KMS-11 (cell line): ENCODE measurements around the gene KRT36.

Source experiments
- H2AFZ ChIP-seq: fragments of 200-600 bp; sonication (generic); 2 replicates; pipeline ENCODE4 v1.6.1; 2016; ENCODE audit warnings: antibody characterized with exemption, mixed run types, low read depth
- H3K27ac ChIP-seq: fragments of 200-600 bp; sonication (generic); 2 replicates; pipeline ENCODE4 v1.6.1; 2016; ENCODE audit warnings: mild to moderate bottlenecking, mixed run types
- H3K27me3 ChIP-seq: fragments of 200-600 bp; sonication (generic); 2 replicates; pipeline ENCODE4 v1.6.1; 2017; ENCODE audit warnings: mild to moderate bottlenecking, low read depth, mixed run types, moderate library complexity; ENCODE audit not compliant: insufficient read depth
- H3K36me3 ChIP-seq: fragments of 200-600 bp; sonication (generic); 2 replicates; pipeline ENCODE4 v1.6.1; 2017; ENCODE audit warnings: mild to moderate bottlenecking, mixed run types; ENCODE audit not compliant: insufficient read depth
- H3K4me1 ChIP-seq: fragments of 200-600 bp; sonication (generic); 2 replicates; pipeline ENCODE4 v1.6.1; 2016; ENCODE audit warnings: mild to moderate bottlenecking, low read depth, mixed run types; ENCODE audit not compliant: poor library complexity, severe bottlenecking
- H3K4me2 ChIP-seq: fragments of 200-600 bp; sonication (generic); 2 replicates; pipeline ENCODE4 v1.7.0; 2016; ENCODE audit warnings: mild to moderate bottlenecking, mixed run types
- H3K4me3 ChIP-seq: fragments of 200-600 bp; sonication (generic); IDR thresholded peaks from 2 replicates; pipeline ENCODE4 v1.6.1; 2017; ENCODE audit warnings: low read depth, low read length, mixed read lengths; ENCODE audit not compliant: insufficient read depth
- H3K79me2 ChIP-seq: fragments of 200-600 bp; sonication (generic); 2 replicates; pipeline ENCODE4 v1.6.1; 2016; ENCODE audit warnings: low read depth, mixed run types; ENCODE audit not compliant: insufficient read depth
- H3K9ac ChIP-seq: fragments of 200-600 bp; sonication (generic); 2 replicates; pipeline ENCODE4 v1.6.1; 2016; ENCODE audit warnings: mild to moderate bottlenecking, mixed run types
- H4K20me1 ChIP-seq: fragments of 200-600 bp; sonication (generic); 2 replicates; pipeline ENCODE4 v1.6.1; 2016; ENCODE audit warnings: mild to moderate bottlenecking, mixed run types; ENCODE audit not compliant: insufficient read depth
- TF ChIP-seq, protein P1 (sequence below): fragments of 200-600 bp; sonication (generic); conservative IDR thresholded peaks from 2 replicates; pipeline ENCODE4 v1.6.1; 2017; ENCODE audit warnings: low read depth, mild to moderate bottlenecking, antibody characterized with exemption, low read length, moderate library complexity, mixed read lengths

The KRT36 gene

DNA sequence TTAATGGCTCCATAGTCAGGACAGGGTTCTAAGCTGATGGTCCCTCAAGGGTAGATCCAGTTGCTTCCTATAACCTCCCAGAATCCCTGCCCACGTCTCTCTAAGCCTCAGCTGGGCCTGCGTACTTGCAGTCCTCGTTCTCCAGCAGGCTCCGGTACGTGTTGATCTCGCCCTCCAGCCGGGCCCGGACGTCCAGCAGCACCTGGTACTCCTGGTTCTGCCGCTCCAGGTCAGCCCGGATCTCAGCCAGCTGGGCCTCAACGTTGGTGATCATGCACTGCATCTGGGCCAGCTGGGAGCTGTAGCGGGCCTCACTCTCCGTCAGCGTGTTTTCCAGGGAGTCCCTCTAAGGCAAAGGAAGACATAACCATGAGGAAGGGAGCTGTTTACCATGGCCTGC, 27.0 kb downstream of the KRT36 start:
- Histone ChIP-seq H2AFZ (no peak overlapping the region), H3K27ac (no peak overlapping the region), H3K36me3 (no peaks in the 10 kb centered on the region), H3K9ac (no peak overlapping the region), H3K4me2 (no peak overlapping the region), H3K27me3 (no peaks in the 10 kb centered on the region), H4K20me1 (no peaks in the 10 kb centered on the region), H3K4me3 (no peak overlapping the region), H3K79me2 (no peaks in the 10 kb centered on the region), H3K4me1 (no peaks in the 10 kb centered on the region)
- TF ChIP-seq, protein P1, sequence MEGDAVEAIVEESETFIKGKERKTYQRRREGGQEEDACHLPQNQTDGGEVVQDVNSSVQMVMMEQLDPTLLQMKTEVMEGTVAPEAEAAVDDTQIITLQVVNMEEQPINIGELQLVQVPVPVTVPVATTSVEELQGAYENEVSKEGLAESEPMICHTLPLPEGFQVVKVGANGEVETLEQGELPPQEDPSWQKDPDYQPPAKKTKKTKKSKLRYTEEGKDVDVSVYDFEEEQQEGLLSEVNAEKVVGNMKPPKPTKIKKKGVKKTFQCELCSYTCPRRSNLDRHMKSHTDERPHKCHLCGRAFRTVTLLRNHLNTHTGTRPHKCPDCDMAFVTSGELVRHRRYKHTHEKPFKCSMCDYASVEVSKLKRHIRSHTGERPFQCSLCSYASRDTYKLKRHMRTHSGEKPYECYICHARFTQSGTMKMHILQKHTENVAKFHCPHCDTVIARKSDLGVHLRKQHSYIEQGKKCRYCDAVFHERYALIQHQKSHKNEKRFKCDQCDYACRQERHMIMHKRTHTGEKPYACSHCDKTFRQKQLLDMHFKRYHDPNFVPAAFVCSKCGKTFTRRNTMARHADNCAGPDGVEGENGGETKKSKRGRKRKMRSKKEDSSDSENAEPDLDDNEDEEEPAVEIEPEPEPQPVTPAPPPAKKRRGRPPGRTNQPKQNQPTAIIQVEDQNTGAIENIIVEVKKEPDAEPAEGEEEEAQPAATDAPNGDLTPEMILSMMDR = no peak

- no peaks in the 10 kb centered on the region for H3K27me3 ChIP-seq
- H3K4me3 ChIP-seq = no peak overlapping the region
- H3K4me2 ChIP-seq = no peak overlapping the region
- H4K20me1 ChIP-seq = no peaks in the 10 kb centered on the region
- TF ChIP-seq, protein P1 = no peak
- H3K9ac ChIP-seq = no peak overlapping the region
- H3K36me3 ChIP-seq = no peaks in the 10 kb centered on the region
- no peaks in the 10 kb centered on the region for H3K4me1 ChIP-seq
- H2AFZ ChIP-seq = no peak overlapping the region
- no peaks in the 10 kb centered on the region for H3K79me2 ChIP-seq
- H3K27ac ChIP-seq = no peak overlapping the region
Measured at GRCh38 chr17:41457676-41458075, 32.0 kb downstream of the KRT36 start.

GRCh38 chr17:41456204-41456603, 33.5 kb downstream of the KRT36 start:
- no peak overlapping the region for H2AFZ ChIP-seq
- no peaks in the 10 kb centered on the region for H3K79me2 ChIP-seq
- no peak overlapping the region for H3K27ac ChIP-seq
- no peak overlapping the region for H3K4me3 ChIP-seq
- H3K4me2 ChIP-seq = no peak overlapping the region
- no peak overlapping the region for H3K9ac ChIP-seq
- no peaks in the 10 kb centered on the region for H3K27me3 ChIP-seq
- TF ChIP-seq, protein P1 = no peak
- no peaks in the 10 kb centered on the region for H3K36me3 ChIP-seq
- H3K4me1 ChIP-seq = no peaks in the 10 kb centered on the region
- no peaks in the 10 kb centered on the region for H4K20me1 ChIP-seq

- no peak overlapping the region for H3K27ac ChIP-seq
- no peak overlapping the region for H3K9ac ChIP-seq
- no peak overlapping the region for H2AFZ ChIP-seq
- no peaks in the 10 kb centered on the region for H3K36me3 ChIP-seq
- TF ChIP-seq, protein P1 = no peak
- H4K20me1 ChIP-seq = no peaks in the 10 kb centered on the region
- H3K4me1 ChIP-seq = no peaks in the 10 kb centered on the region
- no peak overlapping the region for H3K4me3 ChIP-seq
- no peaks in the 10 kb centered on the region for H3K79me2 ChIP-seq
- no peak overlapping the region for H3K4me2 ChIP-seq
- no peaks in the 10 kb centered on the region for H3K27me3 ChIP-seq
Measured at GRCh38 chr17:41455236-41455635, 34.5 kb downstream of the KRT36 start.

DNA sequence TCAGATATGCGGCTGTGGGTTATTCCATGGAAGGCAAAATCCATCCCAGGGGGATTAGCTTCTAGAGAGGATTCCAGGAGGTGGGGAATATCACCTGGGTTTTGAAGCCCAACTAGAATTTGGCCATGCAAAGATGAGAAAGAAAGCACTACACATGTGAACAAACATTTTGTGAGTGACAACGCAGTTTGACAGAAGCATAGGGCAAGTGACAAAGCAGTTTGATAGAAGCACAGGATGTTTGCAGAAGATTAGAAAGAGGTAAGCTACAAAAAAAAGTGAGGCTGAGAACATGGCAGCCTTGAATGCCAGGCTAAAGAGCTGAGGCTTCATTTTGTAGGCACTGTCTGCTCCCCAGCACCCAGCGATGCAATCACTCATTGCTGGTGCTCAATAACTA, 36.6 kb downstream of the KRT36 start:
- Histone ChIP-seq H4K20me1 (no peaks in the 10 kb centered on the region), H3K4me3 (no peak overlapping the region), H3K36me3 (no peaks in the 10 kb centered on the region), H3K4me1 (no peaks in the 10 kb centered on the region), H2AFZ (no peak overlapping the region), H3K27me3 (no peaks in the 10 kb centered on the region), H3K27ac (no peak overlapping the region), H3K4me2 (no peak overlapping the region), H3K9ac (no peak overlapping the region), H3K79me2 (no peaks in the 10 kb centered on the region)
- TF ChIP-seq, protein P1 = no peak
